GM23338 (cell line): ENCODE measurements around the gene HEXD. TPM values are rescaled to one million over a fixed set of nuclear protein-coding genes. Genes with fewer than 3 reads are reported as not detected.

Experiments used
- ATAC-seq: fragments of 200-7000 bp; cut with Tn5 transposase; 3 replicates; pipeline ENCODE4 v1.9.1; 2020
- DNase-seq: peaks from one replicate; pipeline ENCODE4 v3.0.0-alpha.2; 2015; ENCODE audit warnings: low spot score
- H2AFZ ChIP-seq: fragments of 200-600 bp; sonication (generic); 2 replicates; pipeline ENCODE4 v1.8.0; 2016; ENCODE audit warnings: antibody characterized with exemption, mild to moderate bottlenecking, moderate library complexity
- H3F3A ChIP-seq: fragments of 200-600 bp; sonication (generic); replicated peaks from 2 replicates; pipeline ENCODE4 v1.8.0; 2017; ENCODE audit warnings: antibody characterized with exemption, mixed run types, low read depth
- H3K27ac ChIP-seq: fragments of 200-600 bp; sonication (generic); 2 replicates; pipeline ENCODE4 v1.6.1; 2016; ENCODE audit warnings: low read depth
- H3K27me3 ChIP-seq: fragments of 200-600 bp; sonication (generic); 2 replicates; pipeline ENCODE4 v1.8.0; 2016; ENCODE audit warnings: mild to moderate bottlenecking, mixed run types, moderate library complexity; ENCODE audit not compliant: insufficient read depth
- H3K36me3 ChIP-seq: fragments of 200-600 bp; sonication (generic); 2 replicates; pipeline ENCODE4 v1.8.0; 2016; ENCODE audit warnings: mild to moderate bottlenecking; ENCODE audit not compliant: insufficient read depth
- H3K4me1 ChIP-seq: fragments of 200-600 bp; sonication (generic); 2 replicates; pipeline ENCODE4 v1.8.0; 2016; ENCODE audit warnings: mild to moderate bottlenecking, moderate library complexity; ENCODE audit not compliant: insufficient read depth
- H3K4me2 ChIP-seq: fragments of 200-600 bp; sonication (generic); 2 replicates; pipeline ENCODE4 v1.7.1; 2017; ENCODE audit warnings: mixed run types
- H3K4me3 ChIP-seq: fragments of 200-600 bp; sonication (generic); 2 replicates; pipeline ENCODE4 v1.6.1; 2016; ENCODE audit warnings: mixed run types
- H3K79me2 ChIP-seq: fragments of 200-600 bp; sonication (generic); replicated peaks from 2 replicates; pipeline ENCODE4 v1.8.0; 2017; ENCODE audit warnings: mild to moderate bottlenecking; ENCODE audit not compliant: insufficient read depth
- H3K9me2 ChIP-seq: fragments of 200-600 bp; sonication (generic); 2 replicates; pipeline ENCODE4 v1.8.0; 2017; ENCODE audit not compliant: insufficient read depth
- H4K20me1 ChIP-seq: fragments of 200-600 bp; sonication (generic); replicated peaks from 2 replicates; pipeline ENCODE4 v1.8.0; 2017; ENCODE audit warnings: mild to moderate bottlenecking; ENCODE audit not compliant: insufficient read depth
- H3K27ac Mint-ChIP-seq: 2 replicates; pipeline ENCODE4 v1.8.0; 2020; ENCODE audit warnings: inconsistent platforms, mild to moderate bottlenecking, moderate library complexity, mixed read lengths
- H3K27me3 Mint-ChIP-seq: 3 replicates; pipeline ENCODE4 v1.8.0; 2022; ENCODE audit warnings: low read depth, mild to moderate bottlenecking, moderate library complexity, mixed read lengths, inconsistent platforms; ENCODE audit not compliant: insufficient read depth, poor library complexity
- H3K36me3 Mint-ChIP-seq: 3 replicates; pipeline ENCODE4 v1.8.0; 2021; ENCODE audit warnings: low read depth, mild to moderate bottlenecking, inconsistent platforms, moderate library complexity, mixed read lengths
- H3K4me1 Mint-ChIP-seq: 3 replicates; pipeline ENCODE4 v1.8.0; 2020; ENCODE audit warnings: mild to moderate bottlenecking, inconsistent platforms, mixed read lengths
- H3K4me3 Mint-ChIP-seq: 3 replicates; pipeline ENCODE4 v1.8.0; 2021; ENCODE audit warnings: moderate library complexity, mild to moderate bottlenecking, inconsistent platforms, mixed read lengths
- H3K9me3 Mint-ChIP-seq: 3 replicates; pipeline ENCODE4 v1.8.0; 2020; ENCODE audit warnings: moderate library complexity, mild to moderate bottlenecking, inconsistent platforms, mixed read lengths
- ETS1 ChIP-seq: IDR thresholded peaks from 2 replicates; pipeline ENCODE4 v1.6.1; 2016; ENCODE audit warnings: antibody characterized with exemption
- EZH2 ChIP-seq: fragments of 200-600 bp; sonication (generic); IDR thresholded peaks from one replicate; pipeline ENCODE4 v1.8.0; 2017; ENCODE audit warnings: antibody characterized with exemption, mild to moderate bottlenecking, low read depth; ENCODE audit not compliant: unreplicated experiment
- EZH2phosphoT487 ChIP-seq: fragments of 200-600 bp; sonication (generic); IDR thresholded peaks from one replicate; pipeline ENCODE4 v1.8.1; 2018; ENCODE audit warnings: antibody characterized with exemption; ENCODE audit not compliant: unreplicated experiment
- JUNB ChIP-seq: IDR thresholded peaks from one replicate; pipeline ENCODE4 v1.6.1; 2016; ENCODE audit warnings: antibody characterized with exemption; ENCODE audit not compliant: unreplicated experiment
- NANOG ChIP-seq: IDR thresholded peaks from 2 replicates; pipeline ENCODE4 v1.6.1; 2016; ENCODE audit warnings: antibody characterized with exemption, borderline replicate concordance
- POLR2AphosphoS5 ChIP-seq: IDR thresholded peaks from 2 replicates; pipeline ENCODE4 v1.6.1; 2016; ENCODE audit warnings: antibody characterized with exemption, low read depth
- REST ChIP-seq: IDR thresholded peaks from one replicate; pipeline ENCODE4 v1.6.1; 2018; ENCODE audit warnings: antibody characterized with exemption; ENCODE audit not compliant: unreplicated experiment
- ZNF114 ChIP-seq: fragments of 250-450 bp; sonication (Bioruptor Pico); IDR thresholded peaks from 2 replicates; pipeline ENCODE4 v1.5.0; 2020; ENCODE audit warnings: mild to moderate bottlenecking, moderate library complexity
- ZNF331 ChIP-seq: fragments of 250-450 bp; sonication (Bioruptor Pico); IDR thresholded peaks from 2 replicates; pipeline ENCODE4 v1.5.0; 2020; ENCODE audit warnings: low read depth, mild to moderate bottlenecking, moderate library complexity
- ZNF462 ChIP-seq: fragments of 250-450 bp; sonication (Bioruptor Pico); IDR thresholded peaks from 2 replicates; pipeline ENCODE4 v1.5.0; 2020; ENCODE audit warnings: mild to moderate bottlenecking, moderate library complexity
- polyA plus RNA-seq: library from polyadenylated mRNA; unstranded; fragments of >200 nt; fragmentation: Nextera tagmentation; extraction: Ambion mirVana; gene quantifications from 2 replicates; pipeline ENCODE4 v1.2.1, GENCODE V29; 2016
- total RNA-seq: library from RNA; depleted of rRNA; stranded (reverse); fragments of >200 nt; shearing (Covaris generic); gene quantifications from 2 replicates; pipeline ENCODE4 v1.2.3, GENCODE V29; 2014

HEXD gene
- total and polyA plus RNA-seq, 2 experiments from 2014 or later = 11.9 to 31.1 TPM

- no peak for ATAC-seq
- no peaks in the 10 kb centered on the region; the same call in 1 of the 2 replicates for H3K36me3 ChIP-seq
- no peaks in the 10 kb centered on the region for H3K27me3 ChIP-seq
- peaks cover 4% of the 10 kb centered on the region for H4K20me1 ChIP-seq
- peaks cover 26% of the 10 kb centered on the region for H3K36me3 Mint-ChIP-seq
- H3K4me2 ChIP-seq = peak overlapping the region; percentile 84
- H3K4me3 Mint-ChIP-seq = peak overlapping the region; percentile 96
- H3K9me2 ChIP-seq = no peaks in the 10 kb centered on the region; the same call in 1 of the 2 replicates
- H3K4me1 ChIP-seq = peaks cover 6% of the 10 kb centered on the region
- H3K79me2 ChIP-seq = peaks cover 10% of the 10 kb centered on the region
- no peak overlapping the region for H2AFZ ChIP-seq
- DNase-seq = no peak
- H3K27me3 Mint-ChIP-seq = peaks cover 6% of the 10 kb centered on the region
- peaks cover 11% of the 10 kb centered on the region for H3K4me1 Mint-ChIP-seq
- no peak for TF ChIP-seq NANOG
- no peak for TF ChIP-seq ETS1
- TF ChIP-seq EZH2phosphoT487 = no peak
- TF ChIP-seq ZNF114 (CRISPR knock-in tag) = no peak
- H3K27ac ChIP-seq = peak overlapping the region; percentile 94; the same call in 1 of the 2 replicates
- H3K9me3 Mint-ChIP-seq = peaks cover 27% of the 10 kb centered on the region
- peaks cover 18% of the 10 kb centered on the region; the same call in 1 of the 2 replicates for H3F3A ChIP-seq
- H3K27ac Mint-ChIP-seq = no peak overlapping the region
- peak overlapping the region; percentile 93 for H3K4me3 ChIP-seq
These were observed 39.2 kb downstream of the HEXD start for GRCh38 chr17:82457073-82457928.

- ATAC-seq = no peak
- peak overlapping the region; percentile 96 for H3K4me3 Mint-ChIP-seq
- H3K27ac ChIP-seq = peak overlapping the region; percentile 94
- TF ChIP-seq EZH2 (no peak), JUNB (no peak), ZNF462 (CRISPR knock-in tag) (no peak), REST (no peak), ZNF331 (CRISPR knock-in tag) (no peak), POLR2AphosphoS5 (no peak), NANOG (no peak)
These were observed 39.7 kb downstream of the HEXD start for GRCh38 chr17:82457929-82458178.

More at GRCh38 chr17:82457929-82458178, 39.7 kb downstream of the HEXD start:
- peak overlapping the region; percentile 93 for H3K4me3 ChIP-seq
- peak overlapping the region; percentile 84 for H3K4me2 ChIP-seq
- Mint-ChIP-seq H3K27ac (no peak overlapping the region), H3K4me1 (peaks cover 11% of the 10 kb centered on the region), H3K36me3 (peaks cover 31% of the 10 kb centered on the region), H3K9me3 (peaks cover 23% of the 10 kb centered on the region), H3K27me3 (peaks cover 6% of the 10 kb centered on the region)
- DNase-seq = no peak
- peaks cover 4% of the 10 kb centered on the region for H4K20me1 ChIP-seq
- H2AFZ ChIP-seq = no peak overlapping the region
- H3K9me2 ChIP-seq = no peaks in the 10 kb centered on the region; the same call in 1 of the 2 replicates
- H3K4me1 ChIP-seq = peaks cover 6% of the 10 kb centered on the region
- H3K27me3 ChIP-seq = no peaks in the 10 kb centered on the region
- H3K79me2 ChIP-seq = peaks cover 10% of the 10 kb centered on the region
- H3K36me3 ChIP-seq = no peaks in the 10 kb centered on the region; the same call in 1 of the 2 replicates
- H3F3A ChIP-seq = peaks cover 18% of the 10 kb centered on the region; the same call in 1 of the 2 replicates
